Stimulated activated memory B cell treated with anti-CD40 and anti-IgM and Interleukin-4, amounts not matched to agents 10 μg/mL and 1 μg/mL and 100 μg/mL, for 72 hours (primary cell): ENCODE measurements around the gene DNAJB8.

Source experiments
- ATAC-seq: fragments of 150-1000 bp; cut with Tn5 transposase; 2 replicates; pipeline ENCODE4 v1.10.0; 2021
- H3K27ac Mint-ChIP-seq: one replicate; pipeline ENCODE4 v1.8.0; 2022; ENCODE audit warnings: mild to moderate bottlenecking, mixed read lengths
- H3K27me3 Mint-ChIP-seq: one replicate; pipeline ENCODE4 v1.8.0; 2022; ENCODE audit warnings: mixed read lengths
- H3K36me3 Mint-ChIP-seq: one replicate; pipeline ENCODE4 v1.8.0; 2022; ENCODE audit warnings: mixed read lengths
- H3K4me1 Mint-ChIP-seq: one replicate; pipeline ENCODE4 v1.8.0; 2022; ENCODE audit warnings: mixed read lengths
- H3K4me3 Mint-ChIP-seq: one replicate; pipeline ENCODE4 v1.8.0; 2022; ENCODE audit warnings: mild to moderate bottlenecking, moderate library complexity, mixed read lengths
- H3K9me3 Mint-ChIP-seq: one replicate; pipeline ENCODE4 v1.8.0; 2022; ENCODE audit warnings: mixed read lengths

DNAJB8 gene

DNA sequence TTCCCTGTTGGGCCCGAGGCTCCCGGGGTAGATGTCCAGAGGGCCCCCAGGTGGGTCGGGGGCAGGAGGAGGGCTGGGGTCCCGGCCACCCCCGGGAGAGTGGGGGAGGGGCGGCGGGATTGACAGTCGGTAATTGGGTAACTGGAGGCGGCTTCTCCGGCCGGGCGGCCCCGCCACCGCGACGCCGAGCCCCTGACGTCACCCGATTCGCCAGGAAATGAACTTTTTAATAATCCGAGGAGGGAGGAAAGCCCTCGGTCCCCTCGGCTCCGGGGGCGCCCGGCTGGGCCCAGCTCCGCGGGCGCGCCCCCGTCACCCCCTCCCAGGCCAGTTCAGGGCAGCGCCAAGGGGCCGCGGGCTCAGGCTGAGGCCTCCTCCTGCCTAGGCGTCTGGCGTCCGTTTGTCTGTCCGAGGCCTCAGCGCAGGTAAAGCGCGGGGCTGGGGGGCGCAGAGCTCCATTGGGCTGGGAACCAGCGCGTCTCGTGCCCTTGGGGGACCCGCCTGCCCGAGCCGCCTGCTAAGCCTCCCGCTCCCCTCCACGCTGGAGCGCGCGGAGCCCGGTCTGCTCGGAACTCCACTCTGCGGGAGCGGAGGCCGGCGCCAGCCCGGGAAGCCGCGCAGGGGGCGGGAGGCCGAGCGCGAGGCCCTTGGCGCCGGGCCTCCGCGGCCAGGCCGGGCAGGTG, 22.4 kb upstream of the DNAJB8 start:
- no peak for ATAC-seq
- Mint-ChIP-seq H3K27ac (peak overlapping the region; percentile 17), H3K9me3 (no peaks in the 10 kb centered on the region), H3K36me3 (no peaks in the 10 kb centered on the region), H3K27me3 (peaks cover 94% of the 10 kb centered on the region), H3K4me3 (peak overlapping the region; percentile 73), H3K4me1 (peaks cover 57% of the 10 kb centered on the region)

DNA sequence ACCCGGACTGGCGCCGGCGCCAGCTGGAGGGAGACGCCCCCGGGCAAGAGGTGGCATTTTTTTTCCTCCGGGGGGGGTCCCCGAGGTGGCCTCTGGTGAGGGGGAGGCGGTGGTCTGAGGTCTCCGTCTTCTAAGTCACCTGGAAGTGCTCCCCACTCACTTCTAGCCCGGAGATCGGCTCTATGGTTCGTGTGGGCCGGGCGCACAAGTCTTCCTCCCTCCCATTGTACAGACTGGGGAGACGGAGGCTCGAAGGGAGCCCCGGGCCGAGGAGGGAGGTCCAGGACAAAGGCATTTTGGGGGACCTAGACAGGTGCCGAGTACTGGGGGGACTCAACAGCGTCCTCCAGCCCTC, 21.9 kb upstream of the DNAJB8 start:
- no peak for ATAC-seq
- no peaks in the 10 kb centered on the region for H3K9me3 Mint-ChIP-seq
- peak overlapping the region; percentile 73 for H3K4me3 Mint-ChIP-seq
- peaks cover 94% of the 10 kb centered on the region for H3K27me3 Mint-ChIP-seq
- H3K36me3 Mint-ChIP-seq, result no peaks in the 10 kb centered on the region
- peaks cover 61% of the 10 kb centered on the region for H3K4me1 Mint-ChIP-seq
- peak overlapping the region; percentile 17 for H3K27ac Mint-ChIP-seq

DNA sequence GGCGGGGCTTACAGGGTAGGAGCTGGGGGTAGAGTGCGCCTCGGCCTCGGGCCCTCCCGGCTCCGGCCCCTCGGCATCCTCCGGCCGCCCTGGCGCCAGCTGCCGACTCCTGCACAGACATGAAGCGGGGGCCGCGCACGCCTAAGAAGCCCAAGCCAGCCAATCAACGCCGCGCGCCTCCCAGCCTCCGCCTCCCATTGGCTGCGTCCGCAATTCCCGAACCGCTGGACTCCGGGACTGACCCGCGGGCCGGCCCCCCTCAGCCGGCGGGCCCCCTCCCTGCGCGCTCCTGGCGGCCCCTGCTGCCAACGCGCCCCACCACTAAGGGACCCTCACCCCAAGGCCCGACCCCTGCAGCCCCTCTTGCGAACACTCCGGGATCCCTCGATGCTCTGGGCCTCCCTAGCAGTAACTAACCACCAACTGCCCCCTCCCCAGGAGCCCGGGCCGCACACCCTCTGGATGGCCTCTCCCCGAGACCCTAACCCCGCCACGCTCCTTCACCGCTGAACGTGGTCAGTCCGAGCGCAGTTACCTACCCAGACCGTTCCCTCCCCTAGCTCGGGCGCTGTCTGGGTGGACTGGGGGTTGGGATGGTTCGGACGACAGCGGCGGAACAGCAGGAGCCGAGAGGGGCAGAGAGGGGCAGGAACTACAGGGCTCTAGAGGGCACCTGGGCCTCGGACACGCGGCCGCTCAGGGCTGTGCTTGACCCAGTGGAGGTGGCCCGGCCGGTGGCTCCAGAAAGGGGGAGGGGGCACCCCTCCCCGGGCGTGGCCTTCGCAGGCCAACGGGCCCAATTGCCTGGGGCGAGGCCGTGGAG, 21.3 kb upstream of the DNAJB8 start:
- Mint-ChIP-seq H3K4me1 (peaks cover 62% of the 10 kb centered on the region), H3K9me3 (no peaks in the 10 kb centered on the region), H3K4me3 (peak overlapping the region; percentile 73), H3K36me3 (no peaks in the 10 kb centered on the region), H3K27ac (peak overlapping the region; percentile 17), H3K27me3 (peaks cover 94% of the 10 kb centered on the region)
- ATAC-seq, result no peak

DNA sequence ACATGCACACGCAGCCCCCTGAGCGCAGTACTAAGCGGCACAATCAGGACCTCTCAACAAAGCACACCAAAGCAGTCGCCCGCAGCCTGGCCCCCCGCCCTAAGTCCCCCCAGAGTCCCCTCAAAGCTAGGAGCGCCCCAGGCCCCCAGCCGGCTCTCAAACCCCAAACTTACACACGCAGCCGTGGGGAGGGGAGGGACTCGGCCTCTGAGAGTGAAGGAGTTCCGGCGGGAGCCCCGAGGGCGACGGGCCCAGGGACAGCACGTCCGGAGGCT, 20.8 kb upstream of the DNAJB8 start:
- Mint-ChIP-seq H3K27ac (no peak overlapping the region), H3K27me3 (peaks cover 97% of the 10 kb centered on the region), H3K4me3 (peak overlapping the region; percentile 73), H3K9me3 (no peaks in the 10 kb centered on the region), H3K4me1 (peaks cover 65% of the 10 kb centered on the region), H3K36me3 (no peaks in the 10 kb centered on the region)
- ATAC-seq, result no peak

DNA sequence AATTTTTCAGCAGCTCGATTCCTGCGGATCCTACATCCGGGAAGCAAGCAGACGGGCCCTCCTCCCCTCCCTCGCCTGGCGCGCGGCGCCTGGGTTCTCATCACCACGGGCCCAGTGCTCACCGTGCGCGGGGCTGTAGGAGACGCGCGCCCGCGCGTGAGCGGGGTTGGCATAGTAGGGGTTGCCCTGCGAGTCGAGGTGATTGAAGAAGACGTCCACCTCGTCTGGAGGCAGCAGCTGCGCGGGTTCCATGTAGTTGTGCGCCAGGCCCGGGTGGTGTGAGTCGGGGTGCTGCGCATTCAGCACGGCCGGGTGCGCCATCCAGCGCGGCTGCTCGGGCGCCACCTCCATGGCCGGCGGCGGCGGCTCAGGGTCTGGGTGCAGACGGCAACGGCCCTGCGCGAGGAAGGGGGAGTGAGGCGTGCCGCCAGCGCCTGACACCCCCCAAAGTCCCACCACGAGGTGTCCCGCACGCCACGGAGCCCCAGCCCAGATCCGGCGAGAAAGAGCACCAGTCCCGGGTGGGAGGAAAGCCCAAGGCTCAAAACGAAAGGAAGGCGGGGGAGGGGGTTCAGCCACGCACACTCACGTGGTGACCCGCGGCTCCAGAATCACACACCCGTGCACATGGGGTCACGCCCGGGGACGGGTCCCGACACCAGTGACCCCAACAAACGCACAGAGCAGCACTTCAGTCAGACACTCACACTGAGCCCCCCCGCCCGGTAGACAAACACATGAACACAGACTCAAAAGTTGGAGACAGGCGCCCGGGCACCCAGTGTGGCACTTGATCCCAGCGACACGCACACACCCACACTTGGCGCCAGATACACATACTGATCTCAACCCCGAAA, 20.2 kb upstream of the DNAJB8 start:
- ATAC-seq, result no peak
- Mint-ChIP-seq H3K4me3 (peak overlapping the region; percentile 73), H3K27me3 (peaks cover 97% of the 10 kb centered on the region), H3K36me3 (no peaks in the 10 kb centered on the region), H3K9me3 (no peaks in the 10 kb centered on the region), H3K4me1 (peaks cover 63% of the 10 kb centered on the region), H3K27ac (no peak overlapping the region)

DNA sequence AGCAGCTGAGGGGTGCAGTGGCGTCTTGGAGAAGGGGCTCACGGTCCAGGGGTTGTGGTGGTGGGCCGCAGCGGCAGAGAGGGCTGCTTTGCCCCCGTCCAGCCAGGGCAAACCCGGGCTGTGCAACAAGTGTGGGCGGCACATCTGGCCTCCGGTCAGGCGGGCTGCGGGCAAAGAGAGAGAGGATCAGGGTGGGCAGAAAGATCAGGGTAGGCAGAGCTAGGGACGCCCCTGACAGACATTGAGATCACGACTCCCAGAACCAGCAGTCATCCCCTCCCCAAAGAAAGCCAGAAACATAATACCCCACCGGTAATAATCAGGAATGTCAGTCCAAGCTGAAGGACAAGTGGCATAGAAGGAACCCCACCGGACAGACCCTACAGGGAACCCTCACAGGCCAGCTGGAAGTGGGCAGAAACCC, 19.5 kb upstream of the DNAJB8 start:
- H3K4me1 Mint-ChIP-seq, result peaks cover 59% of the 10 kb centered on the region
- H3K27ac Mint-ChIP-seq, result no peak overlapping the region
- ATAC-seq, result no peak

DNA sequence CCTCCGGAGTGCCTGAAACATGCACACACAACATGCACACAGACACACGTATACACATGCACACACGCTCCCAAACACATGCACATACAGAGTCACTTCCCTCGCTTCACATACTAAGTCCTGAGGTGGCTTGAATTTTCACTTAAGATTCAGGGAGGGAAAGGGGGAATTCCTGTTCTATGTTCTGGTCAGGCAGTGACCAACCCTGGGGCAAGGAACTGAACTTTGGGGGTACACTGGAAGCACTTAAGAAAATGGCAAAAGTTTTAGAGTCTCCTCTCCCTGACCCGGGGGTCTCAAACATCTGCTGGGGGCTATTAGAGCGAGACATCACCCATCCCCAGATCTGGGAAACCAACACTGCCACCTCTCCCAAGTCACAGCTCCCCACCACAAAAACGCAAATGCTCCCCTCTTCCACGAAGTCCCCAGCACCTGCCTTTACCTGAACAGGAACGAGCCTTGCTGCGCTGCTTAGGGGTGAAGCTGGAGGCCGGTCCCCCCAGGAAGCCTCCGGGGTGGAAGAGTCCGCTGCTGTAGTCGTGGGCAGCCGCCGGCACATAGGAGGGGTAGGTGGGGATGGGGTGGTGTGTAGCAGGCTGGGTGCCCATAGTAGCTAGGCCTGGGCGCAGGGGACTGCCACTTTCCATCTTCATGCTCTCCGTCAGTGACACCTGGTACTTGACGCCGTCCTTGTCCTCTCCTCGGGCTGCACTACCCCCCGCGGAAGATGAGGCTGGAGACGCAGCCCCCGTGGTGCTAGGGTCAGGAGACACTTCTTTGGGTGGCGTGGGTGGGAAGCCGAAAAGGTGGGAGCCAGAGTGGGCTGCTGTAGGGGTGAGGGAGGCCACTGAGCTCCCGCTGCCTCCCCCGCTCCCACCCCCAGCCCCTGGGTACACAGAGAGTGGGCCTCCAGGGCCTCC, 18.9 kb upstream of the DNAJB8 start:
- no peaks in the 10 kb centered on the region for H3K9me3 Mint-ChIP-seq
- H3K4me3 Mint-ChIP-seq, result no peak overlapping the region
- ATAC-seq, result no peak
- peaks cover 98% of the 10 kb centered on the region for H3K27me3 Mint-ChIP-seq
- no peaks in the 10 kb centered on the region for H3K36me3 Mint-ChIP-seq
- H3K4me1 Mint-ChIP-seq, result peaks cover 59% of the 10 kb centered on the region
- no peak overlapping the region for H3K27ac Mint-ChIP-seq

More for the DNA sequence above, 19.5 kb upstream of the DNAJB8 start:
- Mint-ChIP-seq H3K4me3 (peak overlapping the region; percentile 73), H3K27me3 (peaks cover 98% of the 10 kb centered on the region), H3K9me3 (no peaks in the 10 kb centered on the region), H3K36me3 (no peaks in the 10 kb centered on the region)

DNA sequence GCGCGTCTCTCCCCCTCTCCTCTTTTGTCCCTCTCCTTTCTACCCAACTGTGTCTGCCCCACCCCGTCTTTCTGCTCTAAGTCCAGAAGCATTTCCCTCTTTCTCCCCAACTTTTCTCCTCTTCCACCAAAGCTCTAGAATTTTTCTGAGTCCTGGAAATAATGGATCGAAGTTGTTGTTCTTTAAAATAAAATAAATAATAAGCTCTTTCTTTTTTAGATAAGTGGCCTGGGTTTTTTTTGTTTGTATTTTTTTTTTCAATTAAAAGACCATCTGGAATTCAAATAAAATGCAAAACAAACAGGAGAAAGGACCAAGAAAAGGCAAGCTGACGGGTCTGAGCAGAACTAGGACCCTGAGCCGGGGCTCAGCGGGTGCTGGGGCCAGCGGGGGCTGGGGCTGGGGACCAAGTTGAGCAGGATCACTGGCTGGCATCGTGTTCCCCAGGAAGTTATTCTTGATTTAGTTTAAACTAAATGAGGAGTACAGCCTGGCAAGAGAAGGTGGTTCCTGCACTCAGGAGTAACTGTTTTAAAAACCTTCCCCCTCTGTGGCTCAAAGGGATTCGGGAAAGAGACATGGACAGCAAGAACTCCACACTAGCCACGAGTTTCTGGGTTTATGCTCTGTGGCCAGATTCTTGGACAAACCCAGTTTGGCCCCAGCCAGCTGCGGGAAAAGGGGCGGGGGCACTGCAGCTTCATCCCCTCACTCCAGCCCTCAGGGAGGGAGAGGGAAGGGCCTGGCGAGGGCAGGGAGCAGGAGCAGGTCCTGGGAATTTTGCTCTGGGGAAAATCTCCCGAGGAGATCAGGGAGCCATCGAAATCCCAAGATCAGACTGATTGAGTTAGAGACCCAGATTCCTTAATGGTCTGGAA, 18.0 kb upstream of the DNAJB8 start:
- no peaks in the 10 kb centered on the region for H3K9me3 Mint-ChIP-seq
- peaks cover 98% of the 10 kb centered on the region for H3K27me3 Mint-ChIP-seq
- no peak for ATAC-seq
- no peak overlapping the region for H3K27ac Mint-ChIP-seq
- peaks cover 51% of the 10 kb centered on the region for H3K4me1 Mint-ChIP-seq
- no peaks in the 10 kb centered on the region for H3K36me3 Mint-ChIP-seq
- no peak overlapping the region for H3K4me3 Mint-ChIP-seq

DNA sequence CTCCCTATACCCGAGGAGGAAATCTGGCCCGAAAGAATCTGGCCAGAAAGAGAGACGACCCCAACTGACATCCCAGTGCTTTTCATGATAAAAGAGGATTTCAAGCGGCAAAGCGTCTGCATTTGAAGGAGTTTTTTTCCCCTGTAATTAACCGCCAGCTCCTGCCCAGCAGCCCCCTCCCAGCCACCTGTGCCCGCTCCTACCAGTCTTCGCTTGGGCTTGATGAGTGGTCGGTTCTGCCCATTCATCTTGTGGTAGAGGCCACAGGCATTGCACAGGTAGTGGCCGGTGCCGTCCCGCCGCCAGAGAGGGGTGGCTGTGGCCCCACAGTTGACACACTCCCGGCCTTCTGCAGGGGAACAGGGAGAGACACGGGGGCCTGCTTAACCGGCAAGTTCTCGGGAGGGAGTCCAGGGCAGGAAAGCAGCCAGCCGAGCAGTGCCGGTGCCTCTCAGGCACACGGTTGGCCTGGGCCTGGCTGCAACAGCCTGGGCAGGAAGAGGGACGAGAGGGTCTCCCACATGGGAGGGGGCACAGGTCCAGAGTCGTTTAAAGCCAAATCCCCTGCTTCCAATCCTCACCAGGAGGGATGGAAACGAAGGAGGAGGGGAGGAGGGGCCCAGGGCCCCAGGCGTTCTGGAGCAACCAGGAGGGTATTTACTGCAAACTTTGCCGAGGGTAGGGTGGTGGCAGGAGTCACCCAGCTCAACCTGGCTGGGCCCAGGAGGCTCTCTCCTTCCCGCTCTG, 17.1 kb upstream of the DNAJB8 start:
- Mint-ChIP-seq H3K36me3 (no peaks in the 10 kb centered on the region), H3K27me3 (peaks cover 98% of the 10 kb centered on the region), H3K4me1 (peaks cover 48% of the 10 kb centered on the region), H3K4me3 (no peak overlapping the region), H3K9me3 (no peaks in the 10 kb centered on the region), H3K27ac (no peak overlapping the region)
- no peak for ATAC-seq

DNA sequence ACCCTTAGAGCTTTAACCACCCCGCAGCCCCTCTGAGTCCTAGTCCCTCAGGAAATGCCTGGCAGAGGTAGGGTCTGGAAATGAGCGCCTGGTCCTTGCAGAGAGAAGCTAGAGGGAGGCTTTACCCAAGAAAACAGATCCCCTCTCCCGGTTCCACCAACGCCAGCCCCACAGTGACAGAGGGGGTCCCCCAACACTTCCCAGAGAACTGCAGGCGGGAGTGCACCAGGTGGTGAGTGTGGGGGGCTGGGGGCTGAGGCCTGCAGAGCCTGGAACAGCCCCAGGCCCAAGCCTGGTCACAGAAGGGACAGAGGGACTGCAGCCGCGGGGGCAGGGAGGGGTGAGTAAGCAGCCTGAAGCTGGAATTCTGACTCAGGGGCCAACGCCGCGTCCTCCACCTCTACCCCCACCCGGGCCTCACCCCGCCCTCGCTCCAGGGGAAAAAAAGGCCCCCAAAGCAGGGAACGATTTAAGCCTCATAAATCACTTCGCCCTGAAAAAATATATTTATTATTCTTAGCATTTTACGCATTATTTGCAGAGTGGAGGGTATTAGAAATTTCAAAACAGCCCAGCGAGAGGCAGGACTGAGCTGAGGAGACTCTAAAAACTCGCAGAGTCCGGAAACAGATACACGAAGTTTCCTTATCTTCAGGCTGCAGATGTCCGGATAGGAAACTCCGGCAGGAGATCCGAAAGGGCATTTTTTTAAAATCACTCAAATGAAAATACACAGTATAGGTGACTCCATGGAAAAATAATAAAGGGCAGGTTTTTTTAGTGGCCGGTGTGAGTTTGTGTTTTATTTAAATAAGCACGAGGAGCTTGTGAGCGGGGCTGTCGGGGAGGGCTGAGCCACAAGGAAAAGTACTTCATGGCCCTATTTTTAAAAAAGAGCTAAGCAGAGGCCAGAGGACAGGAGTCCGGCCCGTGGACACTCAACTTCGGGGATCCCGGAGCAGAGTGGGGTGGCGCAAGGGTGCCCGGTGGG, 16.3 kb upstream of the DNAJB8 start:
- Mint-ChIP-seq H3K27me3 (peaks cover 96% of the 10 kb centered on the region), H3K9me3 (no peaks in the 10 kb centered on the region), H3K4me1 (peaks cover 39% of the 10 kb centered on the region), H3K4me3 (no peak overlapping the region), H3K36me3 (no peaks in the 10 kb centered on the region), H3K27ac (no peak overlapping the region)
- ATAC-seq, result no peak

DNA sequence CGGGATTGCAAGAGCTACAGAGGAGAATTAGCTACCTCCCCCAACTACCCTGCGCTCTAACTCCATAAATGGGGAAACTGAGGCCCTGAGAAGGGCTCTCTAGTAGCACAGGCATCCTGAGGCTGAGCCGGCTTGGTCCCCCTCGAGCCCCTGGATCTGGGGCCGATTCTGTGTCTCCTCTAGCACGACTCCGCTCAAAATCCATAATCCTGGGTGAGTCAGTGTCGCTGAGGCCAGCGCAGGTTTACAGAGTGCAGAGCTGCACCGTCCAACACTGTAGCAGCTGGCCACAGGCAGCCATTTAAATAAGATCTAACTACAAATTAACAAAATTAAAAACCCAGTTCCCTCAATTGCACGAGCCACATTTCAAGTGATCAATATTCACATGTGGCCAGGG, 15.5 kb upstream of the DNAJB8 start:
- H3K9me3 Mint-ChIP-seq, result no peaks in the 10 kb centered on the region
- no peak overlapping the region for H3K27ac Mint-ChIP-seq
- H3K36me3 Mint-ChIP-seq, result no peaks in the 10 kb centered on the region
- H3K4me1 Mint-ChIP-seq, result peaks cover 33% of the 10 kb centered on the region
- peaks cover 96% of the 10 kb centered on the region for H3K27me3 Mint-ChIP-seq
- ATAC-seq, result no peak
- no peak overlapping the region for H3K4me3 Mint-ChIP-seq

DNA sequence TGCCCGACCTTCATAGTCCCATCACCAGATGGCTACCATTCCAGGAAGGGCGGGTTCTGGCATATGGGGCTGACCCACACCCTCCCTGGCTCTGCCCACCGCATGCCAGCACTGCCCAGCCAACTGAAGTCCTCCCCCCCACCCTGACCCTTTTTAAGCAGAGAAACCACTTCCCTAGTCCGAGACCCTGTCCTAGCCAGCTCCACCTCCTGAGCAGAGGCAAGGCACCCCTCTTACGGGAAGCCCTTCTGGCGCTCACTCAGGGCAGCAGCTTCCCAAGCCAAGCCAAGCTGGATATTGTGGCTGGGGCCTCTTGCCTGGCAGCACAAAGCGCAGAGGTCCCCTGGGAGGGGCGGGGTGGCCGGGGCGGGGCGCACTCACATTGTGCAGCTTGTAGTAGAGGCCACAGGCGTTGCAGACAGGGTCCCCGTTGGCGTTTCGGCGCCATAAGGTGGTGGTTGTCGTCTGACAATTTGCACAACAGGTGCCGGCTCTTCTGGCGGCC, 14.8 kb upstream of the DNAJB8 start:
- Mint-ChIP-seq H3K9me3 (no peaks in the 10 kb centered on the region), H3K4me3 (no peak overlapping the region), H3K36me3 (no peaks in the 10 kb centered on the region), H3K27ac (no peak overlapping the region), H3K4me1 (peaks cover 26% of the 10 kb centered on the region), H3K27me3 (peaks cover 95% of the 10 kb centered on the region)
- ATAC-seq, result no peak
